Measurements from ENCODE around the gene CST5.

DNA sequence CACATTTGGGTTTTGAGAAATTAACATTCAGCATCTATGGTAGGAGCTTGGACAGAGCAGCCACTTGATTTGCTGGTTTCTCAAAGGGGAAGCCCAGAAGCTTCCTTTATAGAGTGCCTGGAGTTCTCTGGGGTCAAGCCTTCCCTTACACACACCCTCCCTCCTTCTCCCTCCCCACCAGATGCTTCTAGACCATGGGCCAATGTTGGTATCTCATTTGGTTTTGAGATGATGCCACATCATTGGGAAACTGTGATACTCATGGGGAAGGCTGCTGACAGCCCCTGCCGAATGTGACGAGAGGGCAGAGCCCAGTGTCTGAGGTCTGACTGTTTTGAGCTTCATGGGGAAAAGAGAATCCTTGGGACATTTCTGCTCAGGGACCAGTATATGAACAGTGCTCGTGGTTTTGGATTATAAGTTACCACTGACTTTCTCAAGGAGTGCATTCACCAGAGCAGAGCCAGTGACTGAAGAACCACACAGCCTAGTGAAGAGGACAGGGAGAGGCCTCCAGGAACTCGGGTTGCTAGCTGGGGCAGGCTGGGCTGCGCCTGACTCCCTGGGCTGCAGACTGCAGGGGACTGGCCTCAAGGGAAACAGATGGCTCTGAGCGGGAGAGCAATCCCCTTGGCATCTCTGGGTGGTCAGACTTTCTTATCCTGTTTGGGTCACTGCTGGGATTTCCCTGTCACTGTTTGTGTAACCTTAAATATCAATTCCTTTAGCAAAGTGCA is 46.4 kb upstream of the CST5 start:
- TF ChIP-seq CTCF (IDR thresholded peaks at IDR 0.05; ENCODE audit: low read length) (no peak), EZH2 (IDR thresholded peaks at IDR 0.05; ENCODE audit: borderline replicate concordance, low read length) (no peak)

All from OCI-LY1 (cell line).